Esophagus muscularis mucosa (tissue), 4 donors: ENCODE data around the gene ZNF605.

Experiments
- EP300 ChIP-seq: sonication (generic); formaldehyde crosslinking; IDR thresholded peaks from one replicate; pipeline ENCODE4 v1.6.1; 2017; ENCODE audit warnings: antibody characterized with exemption
- POLR2A ChIP-seq: fragments of 450-650 bp; IDR thresholded peaks from one replicate; pipeline ENCODE4 v1.6.1; 2017; ENCODE audit warnings: antibody characterized with exemption, moderate library complexity, mild to moderate bottlenecking, low read depth
- POLR2AphosphoS5 ChIP-seq, 2 donors: sonication (generic); formaldehyde crosslinking; IDR thresholded peaks; one replicate each; pipeline ENCODE4 v1.6.1; 2017; ENCODE audit warnings: antibody characterized with exemption in 2 of 2
- TF ChIP-seq, protein P1 (sequence below), 3 experiments: fragments of 200-600 bp in 2 of 3; fragments of 450-650 bp in 1 of 3; sonication (generic) in 2 of 3; IDR thresholded peaks; one replicate each; pipeline ENCODE4 v1.5.1; 2017 to 2019; ENCODE audit warnings: antibody characterized with exemption in 3 of 3, mild to moderate bottlenecking in 2 of 3, moderate library complexity in 1 of 3

DNA sequence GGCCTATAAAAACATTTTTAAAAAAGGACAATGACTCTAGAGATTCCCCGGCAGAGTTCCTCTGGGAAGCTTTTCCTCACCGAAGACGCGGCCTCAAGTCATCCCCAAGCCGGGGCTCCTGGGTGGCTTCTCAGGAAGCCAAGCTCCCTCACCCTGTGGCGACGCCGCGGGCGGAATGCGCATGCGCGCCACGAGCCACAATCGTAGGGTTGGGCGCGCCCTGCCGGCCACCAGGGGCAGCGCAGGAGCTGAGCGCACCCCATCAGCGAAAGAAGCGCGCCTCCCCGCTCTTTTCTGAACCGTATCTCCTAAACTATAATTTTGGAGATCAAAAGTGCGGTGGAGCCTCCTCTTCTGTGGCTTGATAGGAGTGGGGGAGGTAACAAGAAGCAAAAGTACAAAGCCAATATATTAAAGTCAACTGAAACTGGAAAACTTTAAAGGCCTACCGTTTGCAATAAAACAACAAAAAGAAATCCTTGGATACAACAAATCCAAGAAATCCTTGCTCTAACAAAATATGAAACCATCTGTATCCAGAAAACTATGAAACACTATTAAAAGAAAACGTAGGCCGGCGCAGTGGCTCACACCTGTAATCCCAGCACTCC, 51.3 kb downstream of the ZNF605 start:
- TF ChIP-seq, protein P1, sequence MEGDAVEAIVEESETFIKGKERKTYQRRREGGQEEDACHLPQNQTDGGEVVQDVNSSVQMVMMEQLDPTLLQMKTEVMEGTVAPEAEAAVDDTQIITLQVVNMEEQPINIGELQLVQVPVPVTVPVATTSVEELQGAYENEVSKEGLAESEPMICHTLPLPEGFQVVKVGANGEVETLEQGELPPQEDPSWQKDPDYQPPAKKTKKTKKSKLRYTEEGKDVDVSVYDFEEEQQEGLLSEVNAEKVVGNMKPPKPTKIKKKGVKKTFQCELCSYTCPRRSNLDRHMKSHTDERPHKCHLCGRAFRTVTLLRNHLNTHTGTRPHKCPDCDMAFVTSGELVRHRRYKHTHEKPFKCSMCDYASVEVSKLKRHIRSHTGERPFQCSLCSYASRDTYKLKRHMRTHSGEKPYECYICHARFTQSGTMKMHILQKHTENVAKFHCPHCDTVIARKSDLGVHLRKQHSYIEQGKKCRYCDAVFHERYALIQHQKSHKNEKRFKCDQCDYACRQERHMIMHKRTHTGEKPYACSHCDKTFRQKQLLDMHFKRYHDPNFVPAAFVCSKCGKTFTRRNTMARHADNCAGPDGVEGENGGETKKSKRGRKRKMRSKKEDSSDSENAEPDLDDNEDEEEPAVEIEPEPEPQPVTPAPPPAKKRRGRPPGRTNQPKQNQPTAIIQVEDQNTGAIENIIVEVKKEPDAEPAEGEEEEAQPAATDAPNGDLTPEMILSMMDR (IDR thresholded peaks at IDR 0.05) = peak; percentile 96 to 100 (median 97)
- TF ChIP-seq POLR2A (no peak), EP300 (no peak), POLR2AphosphoS5 (IDR thresholded peaks at IDR 0.05) (peak; percentile 30 to 78)
